Panc1 (cell line): ENCODE measurements around the gene PPP1R16B. TPM values are rescaled to one million over a fixed set of nuclear protein-coding genes. Genes with fewer than 3 reads are reported as not detected.

Experiments used
- ATAC-seq: fragments of 200-7000 bp; cut with Tn5 transposase; 2 replicates; pipeline ENCODE4 v1.9.1; 2020; ENCODE audit warnings: mild to moderate bottlenecking, moderate library complexity
- BruUV-seq: library from RNA; stranded (reverse); fragments of 400-500 nt; replicated peaks from 2 replicates; lab custom pipeline; 2021; lab: Mats Ljungman, UMichigan
- CTCF ChIA-PET: fragments of 300-600 bp; sonication (Branson Sonifier 250); formaldehyde crosslinking; loops from one replicate; lab custom pipeline; 2022; ENCODE audit warnings: antibody characterized with exemption; lab: Charles Lee
- POLR2A ChIA-PET: fragments of 300-600 bp; sonication (Branson Sonifier 250); formaldehyde crosslinking; loops from one replicate; lab custom pipeline; 2022; ENCODE audit warnings: antibody characterized with exemption; lab: Charles Lee
- DNase-seq: peaks from one replicate; pipeline ENCODE4 v3.0.0-alpha.2; 2010; ENCODE audit warnings: low read depth, low spot score
- H3K27ac ChIP-seq: 2 replicates; pipeline ENCODE4 v1.5.1; 2011; ENCODE audit warnings: mild to moderate bottlenecking, low read length, inconsistent platforms
- H3K27me3 ChIP-seq: fragments of 200-500 bp; sonication (Bioruptor generic); 2 replicates; pipeline ENCODE4 v1.6.0; 2014; ENCODE audit warnings: low read length, inconsistent platforms; ENCODE audit not compliant: control insufficient read depth, insufficient read depth
- H3K36me3 ChIP-seq: fragments of 200-500 bp; sonication (Bioruptor generic); 2 replicates; pipeline ENCODE4 v1.5.1; 2014; ENCODE audit warnings: inconsistent platforms, mild to moderate bottlenecking, low read length, moderate library complexity; ENCODE audit not compliant: control insufficient read depth, insufficient read depth
- H3K4me1 ChIP-seq: 2 replicates; pipeline ENCODE4 v1.5.1; 2011; ENCODE audit warnings: inconsistent platforms, mild to moderate bottlenecking, low read length, moderate library complexity; ENCODE audit not compliant: control insufficient read depth, insufficient read depth
- H3K4me3 ChIP-seq, 2 experiments: 2 replicates each; pipeline ENCODE4 v1.5.1; 2011 to 2012; ENCODE audit warnings: low read depth in 2 of 2, low read length in 2 of 2, mild to moderate bottlenecking in 2 of 2, inconsistent platforms in 1 of 2, moderate library complexity in 1 of 2
- H3K9me3 ChIP-seq: fragments of 200-500 bp; sonication (Bioruptor generic); 2 replicates; pipeline ENCODE4 v1.5.1; 2014; ENCODE audit warnings: low read depth, mild to moderate bottlenecking, inconsistent platforms, low read length, moderate library complexity; ENCODE audit not compliant: control insufficient read depth, insufficient read depth
- CTCF ChIP-seq: fragments of 450-650 bp; IDR thresholded peaks from 2 replicates; pipeline ENCODE4 v1.5.1; 2017; ENCODE audit warnings: mild to moderate bottlenecking
- POLR2AphosphoS5 ChIP-seq: IDR thresholded peaks from 2 replicates; pipeline ENCODE4 v1.6.1; 2012; ENCODE audit warnings: mild to moderate bottlenecking, low read depth, low read length, moderate library complexity
- REST ChIP-seq, 2 experiments: IDR thresholded peaks; 2 replicates each; pipeline ENCODE4 v1.6.1; 2011 to 2012; ENCODE audit warnings: low read depth in 2 of 2, control low read depth in 1 of 2, low read length in 1 of 2, mild to moderate bottlenecking in 1 of 2, moderate library complexity in 1 of 2; ENCODE audit not compliant: insufficient read depth in 1 of 2
- SIN3A ChIP-seq: IDR thresholded peaks from 2 replicates; pipeline ENCODE4 v1.6.1; 2012; ENCODE audit warnings: low read depth, mild to moderate bottlenecking, low read length, moderate library complexity, borderline replicate concordance; ENCODE audit not compliant: insufficient read depth
- TCF7L2 ChIP-seq: IDR thresholded peaks from 2 replicates; pipeline ENCODE4 v1.6.1; 2011; ENCODE audit warnings: mild to moderate bottlenecking, low read depth, low read length, inconsistent platforms
- in situ Hi-C: cut with HindIII; loops from 2 replicates; pipeline ENCODE4 v1.10.0; 2016; ENCODE audit warnings: low sequenced_read_pairs, low pct_unique_long_range_greater_than_20kb
- intact Hi-C: fragments of 100-400 bp; cut with micrococcal nuclease; formaldehyde crosslinking; loops from one replicate; pipeline ENCODE4 v1.10.0; 2022; ENCODE audit not compliant: unreplicated experiment
- total RNA-seq: library from RNA; stranded (reverse); gene quantifications from one replicate; pipeline ENCODE4 v1.2.1, GENCODE V29; 2021; ENCODE audit not compliant: unreplicated experiment

Gene PPP1R16B
- total RNA-seq, 1 experiment from 2014 or later: 0.92 TPM

- intact Hi-C loops: no loop called here
- H3K4me1 ChIP-seq: no peaks in the 10 kb centered on the region
- H3K27me3 ChIP-seq: peaks cover 5% of the 10 kb centered on the region
- in situ Hi-C loops: no loop called here
- no peak for DNase-seq
- no TSS peak for BruUV-seq
- CTCF ChIA-PET: interaction anchor here (0.7 kb wide), 1 partner anchor 12 kb away, joined by 3 read pairs; no protein-coding TSS in a partner anchor
- H3K9me3 ChIP-seq: no peaks in the 10 kb centered on the region
- no peak for ATAC-seq
- H3K36me3 ChIP-seq: no peaks in the 10 kb centered on the region
- no peak overlapping the region for H3K4me3 ChIP-seq
- POLR2A ChIA-PET: no interaction called here
- H3K27ac ChIP-seq: no peak overlapping the region
- TF ChIP-seq REST (IDR thresholded peaks at IDR 0.05; ENCODE audit: insufficient read depth in 1 of 2, low read depth in 2 of 2, low read length in 1 of 2): no peak
- TF ChIP-seq TCF7L2: no peak
- TF ChIP-seq SIN3A: no peak
- no peak for TF ChIP-seq CTCF
- TF ChIP-seq POLR2AphosphoS5: no peak
Measured at GRCh38 chr20:38828514-38829295, 23.2 kb downstream of the PPP1R16B start.

GRCh38 chr20:38829296-38829875 lies 23.9 kb downstream of the PPP1R16B start:
- TF ChIP-seq REST (IDR thresholded peaks at IDR 0.05; ENCODE audit: insufficient read depth in 1 of 2, low read depth in 2 of 2, low read length in 1 of 2) (no peak), POLR2AphosphoS5 (no peak), CTCF (no peak), TCF7L2 (no peak), SIN3A (no peak)
- H3K27me3 ChIP-seq: peaks cover 3% of the 10 kb centered on the region
- no TSS peak for BruUV-seq
- ATAC-seq: no peak
- POLR2A ChIA-PET: no interaction called here
- no peak overlapping the region for H3K27ac ChIP-seq
- in situ Hi-C loops: no loop called here
- no peaks in the 10 kb centered on the region for H3K4me1 ChIP-seq
- CTCF ChIA-PET: interaction anchor here (0.6 kb wide), 1 partner anchor 193 kb away, joined by 4 read pairs; no protein-coding TSS in a partner anchor
- no peak overlapping the region for H3K4me3 ChIP-seq
- H3K36me3 ChIP-seq: no peaks in the 10 kb centered on the region
- no peaks in the 10 kb centered on the region for H3K9me3 ChIP-seq
- no peak for DNase-seq
- intact Hi-C loops: no loop called here
